Calu3 (cell line): ENCODE data around the gene FLT3. TPM values are rescaled to one million over a fixed set of nuclear protein-coding genes. Genes with fewer than 3 reads are reported as not detected.

Experiments used
- BruUV-seq: library from RNA; stranded (reverse); fragments of 400-500 nt; replicated peaks from 2 replicates; lab custom pipeline; 2021; lab: Mats Ljungman, UMichigan
- CTCF ChIA-PET: fragments of 300-600 bp; sonication (Branson Sonifier 250); formaldehyde crosslinking; loops from one replicate; lab custom pipeline; 2022; ENCODE audit warnings: antibody characterized with exemption; lab: Charles Lee
- DNase-seq: peaks from one replicate; pipeline ENCODE4 v3.0.0; 2022
- H3K27ac Mint-ChIP-seq: one replicate; pipeline ENCODE4 v1.8.0; 2022; ENCODE audit warnings: mixed read lengths; ENCODE audit not compliant: unreplicated experiment
- H3K27me3 Mint-ChIP-seq: one replicate; pipeline ENCODE4 v1.8.0; 2022; ENCODE audit warnings: mixed read lengths; ENCODE audit not compliant: unreplicated experiment
- H3K36me3 Mint-ChIP-seq: one replicate; pipeline ENCODE4 v1.8.0; 2022; ENCODE audit warnings: mild to moderate bottlenecking, moderate library complexity, mixed read lengths; ENCODE audit not compliant: insufficient read depth, unreplicated experiment
- H3K4me1 Mint-ChIP-seq: one replicate; pipeline ENCODE4 v1.8.0; 2022; ENCODE audit warnings: mild to moderate bottlenecking, low read depth, mixed read lengths; ENCODE audit not compliant: unreplicated experiment
- H3K4me3 Mint-ChIP-seq: one replicate; pipeline ENCODE4 v1.8.0; 2022; ENCODE audit warnings: mild to moderate bottlenecking, low read depth, moderate library complexity, mixed read lengths; ENCODE audit not compliant: unreplicated experiment
- H3K9me3 Mint-ChIP-seq: one replicate; pipeline ENCODE4 v1.8.0; 2022; ENCODE audit warnings: low read depth, mixed read lengths; ENCODE audit not compliant: unreplicated experiment
- intact Hi-C: fragments of 100-400 bp; cut with micrococcal nuclease; formaldehyde crosslinking; loops from one replicate; pipeline ENCODE4 v1.10.0; 2022; ENCODE audit not compliant: unreplicated experiment
- total RNA-seq: library from RNA; stranded (reverse); gene quantifications from 2 replicates; pipeline ENCODE4 v1.2.3, GENCODE V29; 2022
- TF ChIP-seq, protein P1 (sequence below): fragments of 200-600 bp; IDR thresholded peaks from one replicate; pipeline ENCODE4 v1.8.0; 2022; ENCODE audit warnings: antibody characterized with exemption; ENCODE audit not compliant: unreplicated experiment

FLT3 gene
- total RNA-seq, 1 experiment from 2014 or later = not detected

DNA sequence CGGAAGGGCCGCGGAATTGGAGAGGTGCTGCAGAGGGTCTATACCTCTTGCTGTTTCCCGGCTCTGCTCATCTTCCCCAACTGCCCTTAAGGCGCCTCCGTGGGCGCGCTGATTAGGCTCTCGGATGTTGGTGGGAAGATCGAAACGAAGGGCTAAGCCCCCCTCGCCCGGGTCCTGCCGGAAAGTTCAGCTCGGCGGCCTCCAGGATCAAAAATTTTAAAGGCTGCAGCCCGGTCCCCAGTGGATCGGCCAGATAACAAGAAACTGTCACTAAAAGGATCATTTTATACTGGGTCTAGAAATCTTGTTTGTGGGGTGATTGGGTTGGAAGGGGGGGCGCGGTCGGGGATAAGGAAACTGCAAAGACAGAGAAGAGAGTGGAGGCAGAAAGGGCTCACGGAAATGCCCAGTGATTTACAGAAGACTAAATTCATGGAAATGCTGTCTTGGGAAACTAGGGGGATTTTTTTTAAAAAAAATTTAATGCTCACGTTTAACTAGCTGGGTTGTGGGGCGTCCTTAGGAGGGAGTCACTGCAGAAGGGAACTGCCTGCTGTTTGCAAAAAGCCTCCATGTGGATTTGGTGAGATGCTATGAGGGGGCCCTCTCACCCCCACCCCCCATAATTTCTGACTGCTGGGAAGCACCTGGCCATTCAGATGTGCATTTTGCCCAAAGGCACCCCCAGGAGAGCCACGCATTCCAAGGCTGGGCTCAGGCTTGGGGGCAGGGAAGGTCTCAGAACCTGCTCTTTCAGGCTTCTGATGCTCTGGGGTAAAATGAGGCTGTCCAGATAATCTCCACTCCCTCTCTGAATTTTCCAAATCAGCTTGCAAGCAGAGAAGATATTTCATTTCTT lies 138.9 kb downstream of the FLT3 start:
- peaks cover 4% of the 10 kb centered on the region for H3K36me3 Mint-ChIP-seq
- peak overlapping the region; percentile 29 for H3K27ac Mint-ChIP-seq
- intact Hi-C loops = no loop called here
- CTCF ChIA-PET = interaction anchor here (0.7 to 1.7 kb wide), 6 partner anchors 8 to 342 kb away, joined by 3 to 5 read pairs (median 3); partner anchors contain the start of gene CDX2
- peak overlapping the region; percentile 66 for H3K4me3 Mint-ChIP-seq
- peaks cover 10% of the 10 kb centered on the region for H3K27me3 Mint-ChIP-seq
- no peaks in the 10 kb centered on the region for H3K9me3 Mint-ChIP-seq
- TF ChIP-seq, protein P1, sequence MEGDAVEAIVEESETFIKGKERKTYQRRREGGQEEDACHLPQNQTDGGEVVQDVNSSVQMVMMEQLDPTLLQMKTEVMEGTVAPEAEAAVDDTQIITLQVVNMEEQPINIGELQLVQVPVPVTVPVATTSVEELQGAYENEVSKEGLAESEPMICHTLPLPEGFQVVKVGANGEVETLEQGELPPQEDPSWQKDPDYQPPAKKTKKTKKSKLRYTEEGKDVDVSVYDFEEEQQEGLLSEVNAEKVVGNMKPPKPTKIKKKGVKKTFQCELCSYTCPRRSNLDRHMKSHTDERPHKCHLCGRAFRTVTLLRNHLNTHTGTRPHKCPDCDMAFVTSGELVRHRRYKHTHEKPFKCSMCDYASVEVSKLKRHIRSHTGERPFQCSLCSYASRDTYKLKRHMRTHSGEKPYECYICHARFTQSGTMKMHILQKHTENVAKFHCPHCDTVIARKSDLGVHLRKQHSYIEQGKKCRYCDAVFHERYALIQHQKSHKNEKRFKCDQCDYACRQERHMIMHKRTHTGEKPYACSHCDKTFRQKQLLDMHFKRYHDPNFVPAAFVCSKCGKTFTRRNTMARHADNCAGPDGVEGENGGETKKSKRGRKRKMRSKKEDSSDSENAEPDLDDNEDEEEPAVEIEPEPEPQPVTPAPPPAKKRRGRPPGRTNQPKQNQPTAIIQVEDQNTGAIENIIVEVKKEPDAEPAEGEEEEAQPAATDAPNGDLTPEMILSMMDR = no peak
- peaks cover 9% of the 10 kb centered on the region for H3K4me1 Mint-ChIP-seq
- no TSS peak for BruUV-seq
- DNase-seq = no peak

DNA sequence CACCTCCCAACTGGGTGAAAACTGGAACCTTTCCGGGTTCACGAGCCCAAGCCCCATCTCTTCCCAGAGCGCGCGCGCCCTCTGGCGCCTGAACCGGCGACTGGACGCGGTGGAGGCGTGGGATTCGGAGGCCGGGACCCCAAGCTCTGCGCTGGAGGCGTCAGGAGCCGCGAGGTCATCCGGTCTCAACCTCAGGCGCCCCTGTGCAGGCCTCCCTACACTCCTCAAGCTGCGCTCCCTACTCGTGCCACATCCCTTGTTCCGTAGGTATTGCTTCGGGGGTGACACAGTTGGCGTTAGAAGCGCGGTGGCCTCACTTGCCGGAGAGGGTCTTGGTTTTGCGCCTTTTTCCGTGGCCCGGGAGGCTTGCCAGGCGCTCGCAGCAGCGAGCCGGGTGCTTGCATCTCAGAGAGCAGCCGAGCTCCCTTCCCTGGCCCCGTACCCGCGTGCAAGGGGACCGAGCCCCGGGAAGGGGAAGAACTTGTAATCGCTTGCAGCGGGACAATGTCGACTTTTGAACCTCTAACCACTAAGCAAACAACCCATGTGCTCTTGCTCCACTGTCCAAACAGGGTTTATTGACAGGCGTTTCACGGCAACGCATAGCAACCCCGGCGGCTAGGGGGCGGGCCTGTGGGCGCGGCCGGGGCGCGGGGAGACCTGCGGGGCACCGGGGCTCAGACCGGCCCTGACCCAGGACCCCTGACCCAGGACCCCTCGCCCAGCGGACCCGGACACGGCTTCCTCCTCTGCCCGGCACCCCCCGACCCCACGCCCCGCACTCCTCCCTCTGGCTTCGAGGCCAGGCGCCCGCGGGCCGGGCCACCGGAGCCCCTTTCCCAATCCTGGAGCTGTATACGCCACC lies 139.8 kb downstream of the FLT3 start:
- CTCF ChIA-PET = interaction anchor here (1.0 to 1.7 kb wide), 6 partner anchors 9 to 135 kb away, joined by 3 to 5 read pairs (median 3); partner anchors contain the start of gene CDX2
- peaks cover 1% of the 10 kb centered on the region for H3K27me3 Mint-ChIP-seq
- no peaks in the 10 kb centered on the region for H3K9me3 Mint-ChIP-seq
- no peak overlapping the region for H3K27ac Mint-ChIP-seq
- peaks cover 9% of the 10 kb centered on the region for H3K4me1 Mint-ChIP-seq
- H3K36me3 Mint-ChIP-seq = peaks cover 4% of the 10 kb centered on the region
- intact Hi-C loops = no loop called here
- H3K4me3 Mint-ChIP-seq = peak overlapping the region; percentile 66
- TF ChIP-seq, protein P1 = peak; percentile 47
- BruUV-seq = no TSS peak
- peak; percentile 80 for DNase-seq

DNA sequence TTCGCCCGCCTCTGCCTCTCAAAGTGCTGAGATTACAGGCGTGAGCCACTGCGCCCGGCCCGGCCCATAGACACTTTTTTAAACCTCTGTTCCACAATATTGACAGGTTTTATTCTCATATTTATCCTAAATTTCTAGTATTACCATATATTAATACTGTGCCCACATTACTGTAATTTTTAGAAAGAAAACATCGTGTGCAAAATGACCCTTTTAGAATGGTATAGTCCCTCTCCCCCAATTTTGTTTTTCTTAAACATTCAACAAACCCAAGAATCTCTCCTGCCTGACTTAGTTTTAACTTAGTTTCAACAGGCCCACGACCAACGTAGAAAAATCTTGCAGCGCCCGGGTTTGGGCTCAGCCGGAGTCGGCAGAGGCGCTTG lies 140.4 kb downstream of the FLT3 start:
- no peak for DNase-seq
- CTCF ChIA-PET = interaction anchor here (1.0 to 1.7 kb wide), 5 partner anchors 9 to 134 kb away, joined by 3 to 5 read pairs (median 3); partner anchors contain the start of gene CDX2
- no peak overlapping the region for H3K27ac Mint-ChIP-seq
- H3K4me3 Mint-ChIP-seq = peak overlapping the region; percentile 66
- no peaks in the 10 kb centered on the region for H3K9me3 Mint-ChIP-seq
- peaks cover 9% of the 10 kb centered on the region for H3K4me1 Mint-ChIP-seq
- no TSS peak for BruUV-seq
- H3K36me3 Mint-ChIP-seq = peaks cover 4% of the 10 kb centered on the region
- TF ChIP-seq, protein P1 = no peak
- H3K27me3 Mint-ChIP-seq = no peaks in the 10 kb centered on the region
- intact Hi-C loops = no loop called here

DNA sequence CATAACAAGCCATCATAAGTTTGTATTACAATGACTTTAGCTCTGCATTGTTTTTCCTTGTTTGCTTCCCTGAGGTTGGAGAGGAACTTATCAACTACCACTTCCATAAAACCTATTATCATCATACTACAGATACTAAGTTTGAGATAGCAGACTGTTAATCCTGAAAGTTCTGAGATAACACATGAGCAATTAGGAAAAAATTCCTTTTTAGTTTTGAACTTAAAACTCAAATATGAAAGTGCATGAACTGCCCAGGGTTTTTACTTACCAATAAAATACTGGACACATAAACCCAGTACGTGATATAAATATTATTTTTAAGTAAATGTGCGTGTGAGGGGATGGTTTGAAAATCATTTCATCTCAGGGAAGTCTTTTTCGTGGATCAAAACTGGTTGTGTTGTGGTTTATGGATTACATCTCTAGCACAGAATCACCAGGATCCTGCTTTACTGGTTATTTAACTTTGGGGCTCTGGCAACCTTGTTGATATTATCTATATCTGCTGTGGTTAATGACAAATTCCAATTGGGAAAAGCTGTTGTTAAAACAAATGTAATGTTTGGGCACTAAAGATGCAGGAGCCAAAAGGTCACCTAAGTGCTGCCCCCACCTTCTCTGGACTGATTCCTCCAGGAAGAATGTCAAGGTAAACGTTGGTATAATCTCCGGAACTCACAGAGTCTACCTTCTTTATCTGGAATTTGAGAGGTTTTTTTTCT lies 143.6 kb downstream of the FLT3 start:
- no peak overlapping the region for H3K27ac Mint-ChIP-seq
- no peaks in the 10 kb centered on the region for H3K9me3 Mint-ChIP-seq
- H3K4me3 Mint-ChIP-seq = no peak overlapping the region
- TF ChIP-seq, protein P1 = no peak
- intact Hi-C loops = no loop called here
- peaks cover 19% of the 10 kb centered on the region for H3K36me3 Mint-ChIP-seq
- no TSS peak for BruUV-seq
- CTCF ChIA-PET = interaction anchor here (1.0 kb wide), 1 partner anchor 127 kb away, joined by 3 read pairs; no protein-coding TSS in a partner anchor
- peaks cover 8% of the 10 kb centered on the region for H3K4me1 Mint-ChIP-seq
- no peaks in the 10 kb centered on the region for H3K27me3 Mint-ChIP-seq
- DNase-seq = no peak
